Rectal smooth muscle tissue (tissue), 1 donor: Measurements from ENCODE around the gene SGTA.
A peak's percentile ranks its signal among the peaks of the same experiment; 100 is the strongest.

ENCODE experiments used
- H3K27ac ChIP-seq: one replicate; pipeline ENCODE4 v1.7.0; 2013; ENCODE audit warnings: low read depth, low read length, inconsistent platforms
- H3K27me3 ChIP-seq: one replicate; pipeline ENCODE4 v1.7.0; 2013; ENCODE audit warnings: low read length; ENCODE audit not compliant: control insufficient read depth, insufficient read depth
- H3K36me3 ChIP-seq: one replicate; pipeline ENCODE4 v1.7.0; 2013; ENCODE audit warnings: low read length; ENCODE audit not compliant: control insufficient read depth, insufficient read depth
- H3K4me1 ChIP-seq: one replicate; pipeline ENCODE4 v1.7.0; 2013; ENCODE audit warnings: low read length; ENCODE audit not compliant: control insufficient read depth, insufficient read depth
- H3K4me3 ChIP-seq: one replicate; pipeline ENCODE4 v1.7.0; 2013; ENCODE audit warnings: low read length
- H3K9ac ChIP-seq: one replicate; pipeline ENCODE4 v1.7.0; 2013; ENCODE audit warnings: low read length

SGTA gene

DNA sequence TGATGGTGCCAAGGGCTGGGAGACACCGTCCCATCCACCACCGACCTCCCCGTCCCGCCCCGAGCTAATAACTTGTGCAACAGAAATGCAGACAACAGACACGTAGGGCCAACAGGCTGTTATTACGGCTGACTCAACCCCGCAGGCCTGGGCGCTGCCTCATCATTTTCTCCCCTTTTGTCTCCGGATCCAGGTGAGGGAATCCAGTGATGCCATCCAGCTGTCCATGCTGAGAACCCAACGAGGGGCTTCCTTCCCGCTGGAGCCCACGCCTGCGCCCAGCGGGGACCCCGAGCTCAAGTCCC is 55.5 kb downstream of the SGTA start:
- H3K4me1 ChIP-seq, result peaks cover 5% of the 10 kb centered on the region

DNA sequence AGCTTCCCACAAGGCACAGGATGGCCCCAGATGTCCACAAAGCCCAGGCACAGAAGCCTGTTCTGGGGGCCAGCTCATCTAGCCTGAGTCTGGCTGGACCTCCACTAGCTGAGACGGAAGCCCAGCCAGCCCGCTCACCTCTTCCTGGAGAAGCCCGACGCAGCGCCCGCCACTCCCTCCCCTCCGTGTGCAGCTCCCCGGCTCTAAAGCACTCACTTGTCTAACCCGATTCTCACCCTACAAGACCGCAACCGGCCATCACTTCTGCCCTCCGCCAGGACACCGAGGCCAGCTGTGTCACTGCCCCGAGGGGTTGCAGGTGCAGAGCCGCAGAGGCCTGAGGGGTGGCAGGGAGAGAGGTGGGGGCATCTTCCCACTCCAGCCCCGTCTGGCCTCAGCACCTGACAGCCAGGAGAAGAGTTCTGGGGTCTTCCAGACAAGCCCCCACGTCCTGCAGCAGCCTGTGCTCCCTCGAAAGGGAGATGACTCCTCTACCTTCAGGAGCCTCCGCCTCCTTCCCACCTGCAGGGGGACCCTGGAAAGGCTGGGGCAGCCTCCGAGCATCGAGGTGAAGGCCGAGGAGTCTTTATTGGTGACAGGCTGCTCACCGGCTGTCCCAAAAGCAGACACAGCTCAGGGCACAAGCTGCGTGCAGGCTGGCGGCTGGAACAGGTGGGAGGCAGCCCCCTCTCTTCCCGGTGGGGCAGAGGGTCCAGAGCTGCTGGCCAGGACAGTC is 56.0 kb downstream of the SGTA start:
- no peak overlapping the region for H3K27ac ChIP-seq
- H3K4me3 ChIP-seq, result no peak overlapping the region
- no peak overlapping the region for H3K9ac ChIP-seq
- H3K4me1 ChIP-seq, result peaks cover 5% of the 10 kb centered on the region
- H3K36me3 ChIP-seq, result no peaks in the 10 kb centered on the region
- peaks cover 16% of the 10 kb centered on the region for H3K27me3 ChIP-seq

More for the DNA sequence above, 55.5 kb downstream of the SGTA start:
- H3K9ac ChIP-seq, result no peak overlapping the region
- H3K27ac ChIP-seq, result no peak overlapping the region
- no peak overlapping the region for H3K4me3 ChIP-seq
- H3K27me3 ChIP-seq, result peaks cover 13% of the 10 kb centered on the region
- H3K36me3 ChIP-seq, result no peaks in the 10 kb centered on the region

- Histone ChIP-seq H3K4me1 (peaks cover 5% of the 10 kb centered on the region), H3K27ac (no peak overlapping the region), H3K36me3 (no peaks in the 10 kb centered on the region), H3K27me3 (peaks cover 22% of the 10 kb centered on the region), H3K9ac (no peak overlapping the region), H3K4me3 (no peak overlapping the region)
These were observed 56.8 kb downstream of the SGTA start for GRCh38 chr19:2726160-2726855.

DNA sequence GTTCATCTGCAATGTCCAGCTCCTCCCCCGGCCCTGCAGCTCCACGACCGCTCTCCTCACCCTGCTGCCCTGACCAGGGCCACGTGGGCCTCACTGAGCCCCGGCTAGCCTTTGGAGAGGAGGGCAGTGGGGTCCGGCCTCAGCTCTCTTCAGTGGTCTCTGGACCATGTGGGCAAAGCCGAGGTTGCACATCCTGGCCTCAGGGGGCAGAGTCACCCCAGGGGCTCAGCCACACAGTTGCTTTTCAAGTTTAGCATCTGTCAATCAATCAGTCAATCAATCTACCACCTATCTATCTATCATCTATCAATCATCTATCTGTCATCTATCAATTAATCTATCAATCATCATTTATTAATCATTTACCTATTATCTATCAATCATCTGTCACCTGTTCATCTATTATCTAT is 58.9 kb downstream of the SGTA start:
- Histone ChIP-seq H3K36me3 (no peaks in the 10 kb centered on the region), H3K9ac (no peak overlapping the region), H3K4me3 (no peak overlapping the region), H3K27ac (no peak overlapping the region), H3K4me1 (peaks cover 5% of the 10 kb centered on the region), H3K27me3 (peaks cover 31% of the 10 kb centered on the region)

DNA sequence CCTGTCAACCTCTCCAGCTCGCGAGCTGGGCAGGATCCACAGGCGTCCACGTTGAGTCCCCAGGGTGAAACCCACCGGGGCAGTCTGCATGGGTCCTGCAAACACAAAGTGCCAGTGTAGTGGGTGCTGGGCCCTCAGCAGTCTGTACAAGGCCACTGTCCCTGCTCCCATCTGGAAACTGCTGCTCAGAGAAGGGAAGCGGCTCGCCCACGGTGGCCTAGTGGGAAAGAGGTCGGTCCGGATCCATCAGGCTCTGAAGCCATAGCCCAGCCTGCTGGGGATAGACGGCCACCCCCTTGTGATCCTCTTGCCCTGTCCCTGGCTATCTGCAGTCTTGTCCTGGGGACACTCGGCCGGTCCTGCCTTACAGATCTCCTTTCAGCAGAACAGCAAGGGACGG is 59.3 kb downstream of the SGTA start:
- H3K27me3 ChIP-seq, result peaks cover 31% of the 10 kb centered on the region
- peaks cover 5% of the 10 kb centered on the region for H3K4me1 ChIP-seq
- no peak overlapping the region for H3K4me3 ChIP-seq
- H3K36me3 ChIP-seq, result no peaks in the 10 kb centered on the region
- H3K27ac ChIP-seq, result peak overlapping the region; percentile 14
- no peak overlapping the region for H3K9ac ChIP-seq

DNA sequence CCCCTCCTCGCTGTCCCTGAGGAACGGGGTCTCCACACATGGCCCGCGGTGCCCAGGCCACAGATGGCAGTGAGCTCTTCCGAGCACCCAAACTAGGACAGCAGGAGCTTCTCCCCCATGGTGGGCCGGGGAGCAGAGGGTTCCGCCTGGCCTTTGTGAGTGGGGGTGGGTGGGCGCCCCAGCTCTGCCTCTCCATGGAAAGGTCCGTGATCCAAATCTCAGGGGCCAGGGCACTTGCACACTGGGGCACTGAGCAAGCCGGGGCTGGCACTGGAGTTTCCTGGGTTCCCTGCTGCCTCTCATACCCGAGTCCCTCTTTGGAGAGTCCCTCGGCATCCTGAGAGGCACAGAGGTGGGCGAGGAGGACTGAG is 59.7 kb downstream of the SGTA start:
- Histone ChIP-seq H3K27me3 (peaks cover 31% of the 10 kb centered on the region), H3K36me3 (no peaks in the 10 kb centered on the region), H3K4me1 (peaks cover 5% of the 10 kb centered on the region), H3K9ac (no peak overlapping the region), H3K4me3 (no peak overlapping the region), H3K27ac (peak overlapping the region; percentile 14)

GRCh38 chr19:2722541-2723344 is 60.3 kb downstream of the SGTA start:
- H3K9ac ChIP-seq, result no peak overlapping the region
- H3K4me1 ChIP-seq, result peaks cover 5% of the 10 kb centered on the region
- H3K27ac ChIP-seq, result peak overlapping the region; percentile 14
- H3K27me3 ChIP-seq, result peaks cover 31% of the 10 kb centered on the region
- H3K36me3 ChIP-seq, result no peaks in the 10 kb centered on the region
- no peak overlapping the region for H3K4me3 ChIP-seq

GRCh38 chr19:2721570-2722540 is 61.2 kb downstream of the SGTA start:
- H3K36me3 ChIP-seq, result no peaks in the 10 kb centered on the region
- peaks cover 5% of the 10 kb centered on the region for H3K4me1 ChIP-seq
- no peak overlapping the region for H3K9ac ChIP-seq
- no peak overlapping the region for H3K4me3 ChIP-seq
- H3K27me3 ChIP-seq, result peaks cover 26% of the 10 kb centered on the region
- no peak overlapping the region for H3K27ac ChIP-seq

DNA sequence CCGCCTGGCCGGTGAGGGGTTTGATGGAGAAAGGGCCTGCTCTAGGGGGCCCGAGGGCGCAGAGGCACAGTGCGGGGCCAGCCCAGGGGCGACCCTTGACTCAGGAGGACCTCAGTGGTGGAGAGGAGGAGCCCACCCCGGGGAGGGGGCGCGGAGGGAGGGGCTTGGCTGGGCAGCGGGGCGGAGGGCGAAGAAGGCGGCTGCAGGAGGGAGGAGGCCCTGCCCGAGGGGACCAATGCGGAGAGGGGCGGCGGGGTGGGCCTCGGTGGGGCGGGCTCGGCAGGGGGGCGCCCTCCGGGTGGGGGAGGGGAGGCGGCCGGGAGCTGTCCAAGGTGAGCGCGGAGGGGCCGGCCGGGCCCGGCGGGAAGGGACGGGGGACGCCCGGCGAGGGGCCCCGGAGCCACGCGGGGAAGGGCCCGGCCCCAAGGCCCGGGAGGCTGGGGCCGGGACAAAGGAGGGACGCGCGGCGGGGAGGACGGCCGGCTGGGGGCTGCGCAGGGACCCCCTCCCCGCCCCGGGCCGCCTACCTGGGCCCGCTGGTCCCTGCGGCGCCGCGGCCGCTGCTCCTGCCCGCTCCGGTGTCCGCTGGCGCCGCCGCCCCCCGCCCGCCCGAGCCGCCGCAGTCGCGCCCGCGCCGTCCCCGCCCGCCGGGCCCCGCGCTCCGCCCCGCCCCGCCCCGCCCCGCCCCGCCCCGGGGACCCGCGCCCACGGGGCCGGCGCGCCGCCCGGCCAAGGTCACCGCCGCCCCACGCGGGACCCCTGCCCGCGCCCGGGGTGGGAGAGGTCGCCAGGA is 62.1 kb downstream of the SGTA start, which contains the start of gene DIRAS1:
TSS of gene DIRAS1 (minus strand) at position 596 of the 793 bp plus-strand sequence. CDS start 3,566 bp downstream, outside the sequence.
- peaks cover 5% of the 10 kb centered on the region for H3K4me1 ChIP-seq
- H3K4me3 ChIP-seq, result peak within 1 kb of the TSS; percentile 15
- H3K27me3 ChIP-seq, result peaks cover 23% of the 10 kb centered on the region
- H3K36me3 ChIP-seq, result no peaks in the 10 kb centered on the region
- H3K27ac ChIP-seq, result no peak within 1 kb of the TSS
- H3K9ac ChIP-seq, result no peak within 1 kb of the TSS

GRCh38 chr19:2719920-2720776 is 62.9 kb downstream of the SGTA start:
- H3K4me3 ChIP-seq, result peak overlapping the region; percentile 15
- no peaks in the 10 kb centered on the region for H3K36me3 ChIP-seq
- peaks cover 5% of the 10 kb centered on the region for H3K4me1 ChIP-seq
- no peak overlapping the region for H3K9ac ChIP-seq
- no peak overlapping the region for H3K27ac ChIP-seq
- peaks cover 23% of the 10 kb centered on the region for H3K27me3 ChIP-seq
